ENCODE measurements around the gene CCT7.

- no peak for TF ChIP-seq CTCF (IDR thresholded peaks at IDR 0.05)
- no peak for TF ChIP-seq POLR2A (IDR thresholded peaks at IDR 0.05)
- no peak for TF ChIP-seq EP300 (IDR thresholded peaks at IDR 0.05)
These were observed 24.2 kb downstream of the CCT7 start for GRCh38 chr2:73258186-73258912.
